GM19328 (cell line): Measurements from ENCODE around the gene ANKH.
A peak's percentile ranks its signal among the peaks of the same experiment; 100 is the strongest.
"Not testable (repeated sequence)": the region's sequence is repeated elsewhere in the genome, so short reads cannot be mapped to it uniquely, and the experiment has no call there.

Experiments used
- ATAC-seq: cut with Tn5 transposase; IDR thresholded peaks from one replicate; pipeline ENCODE4 v1.9.1; 2021; ENCODE audit warnings: mild to moderate bottlenecking, moderate library complexity; ENCODE audit not compliant: unreplicated experiment

Gene ANKH

DNA sequence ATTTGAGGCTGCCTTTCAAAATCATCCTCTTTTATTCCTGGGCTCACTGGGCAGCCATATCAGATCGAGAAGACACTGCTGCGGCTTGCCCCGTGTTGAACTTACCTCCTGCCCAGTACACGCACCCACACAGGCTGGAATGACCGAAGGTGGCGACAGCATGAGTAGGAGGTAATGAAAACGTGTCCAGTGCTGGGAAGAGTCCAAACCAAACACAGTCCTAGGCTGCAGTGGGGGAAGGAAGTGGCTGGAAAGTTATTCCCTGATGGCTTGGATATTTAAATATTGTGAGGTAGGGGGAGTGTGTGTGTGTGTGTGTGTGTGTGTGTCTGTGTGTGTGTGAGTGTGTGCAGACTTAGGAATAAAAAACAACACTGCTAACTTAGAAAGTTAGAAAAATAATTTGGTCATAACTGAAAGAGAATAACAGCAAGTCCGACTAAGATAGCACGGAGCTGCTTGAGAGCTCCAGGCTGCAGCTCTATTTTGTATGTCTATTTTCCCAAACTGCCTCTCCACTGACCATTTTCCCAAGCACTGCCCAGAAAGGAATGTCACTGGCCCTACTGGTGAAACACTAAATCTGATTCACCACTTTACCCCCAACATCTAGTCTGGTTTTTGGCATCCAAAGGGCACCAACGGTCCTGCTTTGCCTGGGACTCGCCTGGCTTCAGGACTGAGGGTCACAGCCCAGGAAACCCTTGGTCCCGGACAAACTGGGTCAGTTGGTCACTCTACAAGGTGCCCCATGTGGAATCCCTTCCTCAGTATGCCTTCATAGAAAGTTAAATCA, 41.2 kb downstream of the ANKH start:
- no peak for ATAC-seq

- no peak for ATAC-seq
Measured at GRCh38 chr5:14829396-14829795, 42.2 kb downstream of the ANKH start.

DNA sequence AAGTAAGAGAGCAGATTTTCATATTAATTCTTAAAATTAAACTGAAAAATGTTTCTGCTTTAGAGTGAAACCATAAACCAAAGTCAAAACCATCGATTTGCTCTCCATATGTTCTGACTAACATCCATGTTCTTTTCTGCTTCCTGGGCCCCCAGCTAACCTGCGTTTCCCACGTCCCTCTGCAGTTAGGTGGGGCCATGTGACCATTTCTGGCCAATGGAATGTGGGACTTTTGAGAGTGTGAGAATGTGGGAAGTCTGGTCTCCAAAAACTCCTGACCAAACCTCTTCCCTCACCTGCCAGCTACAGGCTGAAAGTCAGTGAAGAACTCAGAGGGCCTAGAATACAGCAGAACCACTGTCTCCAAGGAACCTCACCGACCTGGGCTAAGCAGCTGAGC, 44.9 kb downstream of the ANKH start:
- no peak for ATAC-seq

DNA sequence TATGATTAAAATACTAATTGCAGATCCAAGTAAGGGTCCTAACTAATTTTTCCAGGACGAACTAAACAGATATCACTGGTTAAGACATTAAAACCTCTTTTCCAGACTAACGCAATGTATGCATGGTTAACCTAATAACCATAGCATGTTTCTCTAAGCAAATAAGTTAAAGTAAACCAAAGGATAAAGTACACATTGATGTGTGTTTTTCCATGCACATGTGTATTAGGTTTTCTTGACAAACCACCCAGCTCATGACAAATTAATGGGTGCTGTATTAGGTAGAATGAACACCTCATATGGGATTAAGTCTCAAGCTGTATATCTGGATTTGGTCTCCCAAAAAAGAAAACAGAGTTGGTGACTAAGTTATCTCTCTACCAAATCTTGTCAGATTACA, 45.6 kb downstream of the ANKH start:
- no peak for ATAC-seq

GRCh38 chr5:14824499-14824898, 47.1 kb downstream of the ANKH start:
- ATAC-seq = no peak

GRCh38 chr5:14821100-14821845, 50.3 kb downstream of the ANKH start:
- no peak for ATAC-seq

DNA sequence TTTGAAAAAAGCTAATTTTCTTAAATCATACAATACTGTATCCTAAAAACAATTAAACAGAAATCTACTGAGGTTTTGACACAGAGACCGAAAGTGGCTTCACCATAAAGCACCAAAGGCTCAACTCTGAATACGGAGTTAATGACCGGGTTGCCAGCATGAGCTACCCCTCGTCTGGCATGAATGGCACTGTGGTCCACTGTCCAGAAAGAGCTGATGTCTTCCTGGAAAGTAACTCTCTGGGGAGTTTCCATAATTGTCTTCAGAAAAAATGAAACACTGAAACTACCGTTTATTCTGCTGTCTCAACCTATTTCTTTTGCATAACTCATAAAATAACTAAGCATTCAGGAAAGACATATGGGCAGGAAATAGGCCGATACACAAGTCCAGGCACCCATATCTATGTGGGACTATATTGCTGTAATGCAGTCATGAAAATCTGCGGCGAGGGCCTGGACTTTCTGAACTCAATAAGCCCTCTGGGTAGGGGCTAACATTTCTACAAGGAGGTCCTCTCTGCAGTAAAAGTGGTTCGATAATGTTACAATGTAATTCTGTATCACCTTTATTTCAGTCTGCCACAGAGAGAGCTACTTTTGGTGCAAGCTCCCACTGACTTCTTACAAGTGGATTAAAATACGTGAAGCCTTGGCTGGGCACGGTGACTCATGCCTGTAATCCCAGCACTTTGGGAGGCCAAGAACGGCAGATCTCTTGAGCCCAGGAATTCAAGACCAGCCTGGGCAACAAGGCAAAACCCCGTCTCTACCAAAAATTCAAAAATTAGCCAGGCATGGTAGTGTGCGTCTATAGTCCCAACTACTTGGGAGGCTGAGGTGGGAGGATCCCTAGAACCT, 52.4 kb downstream of the ANKH start:
- ATAC-seq = no peak

DNA sequence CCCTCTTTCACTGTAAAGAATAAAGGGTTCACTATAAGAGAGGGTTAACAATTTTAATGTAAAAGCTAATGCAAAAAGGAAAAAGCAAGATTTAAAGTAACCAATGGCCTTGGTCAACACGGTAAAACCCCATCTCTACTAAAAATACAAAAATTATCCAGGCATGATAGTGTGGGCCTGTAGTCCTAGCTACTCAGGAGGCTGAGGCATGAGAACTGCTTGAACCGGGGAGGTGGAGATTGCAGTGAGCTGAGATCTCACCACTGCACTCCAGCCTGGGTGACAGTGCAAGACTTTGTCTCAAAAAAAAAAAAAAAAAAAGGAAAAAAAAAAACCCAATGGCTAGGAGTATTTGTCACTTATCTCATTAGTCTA, 53.8 kb downstream of the ANKH start:
- ATAC-seq = not testable (repeated sequence)

DNA sequence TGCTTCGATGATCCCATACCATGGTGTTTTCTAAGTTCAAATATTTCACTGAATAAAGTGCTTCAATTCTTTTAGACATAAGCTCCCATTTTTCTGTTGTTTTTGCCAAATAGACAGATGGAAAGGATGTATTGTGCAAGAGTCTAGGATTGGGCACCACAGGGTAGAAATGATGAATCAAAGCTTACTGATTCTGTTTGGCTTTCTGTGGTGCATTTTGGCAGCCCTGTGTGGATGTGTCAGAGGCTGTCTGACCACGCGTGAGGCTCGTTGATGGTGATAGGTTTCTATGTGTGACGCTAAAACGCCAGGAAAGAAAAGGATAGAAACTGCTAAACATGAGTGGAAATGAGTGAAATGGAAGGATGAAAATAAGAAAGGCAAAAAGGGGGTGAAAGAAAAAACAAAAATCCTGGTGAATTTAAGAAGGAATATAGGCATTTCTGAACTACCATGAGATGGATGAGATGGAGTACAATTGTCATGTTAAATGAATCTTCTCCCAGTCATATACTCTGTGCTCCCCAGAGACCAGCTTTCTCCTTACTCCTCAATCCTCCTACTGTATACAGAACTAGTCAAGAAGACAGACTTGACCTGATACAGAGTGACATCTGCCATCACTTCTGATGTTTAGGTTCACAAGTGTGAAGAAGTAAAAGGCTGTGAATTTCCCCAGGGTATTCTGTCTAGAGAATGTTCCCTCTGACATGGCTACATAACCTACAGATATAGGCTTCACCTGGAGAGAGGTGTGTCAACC, 54.4 kb downstream of the ANKH start:
- no peak for ATAC-seq

GRCh38 chr5:14816374-14816998, 55.1 kb downstream of the ANKH start:
- no peak for ATAC-seq

GRCh38 chr5:14813747-14814146, 57.8 kb downstream of the ANKH start:
- ATAC-seq = no peak

DNA sequence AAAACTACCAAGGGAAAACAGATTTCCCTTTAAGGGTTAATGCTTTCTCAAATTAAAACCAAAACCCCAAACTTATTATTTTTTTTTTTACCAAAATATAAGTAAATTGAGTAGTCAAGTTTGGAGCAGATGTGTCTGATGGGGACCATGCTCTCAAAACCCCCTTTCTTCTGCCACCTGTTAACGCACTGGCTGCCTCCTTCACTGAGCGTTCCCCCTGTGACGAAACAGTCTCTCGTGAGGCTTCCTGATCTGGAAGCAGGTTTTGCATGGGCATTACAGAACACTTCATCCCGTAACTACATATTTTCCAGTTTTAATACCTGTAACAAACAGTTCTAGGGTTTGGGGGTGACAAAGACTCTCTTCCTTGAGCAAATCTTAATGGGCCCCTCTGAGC, 59.4 kb downstream of the ANKH start:
- ATAC-seq = no peak

- ATAC-seq = no peak
Measured at GRCh38 chr5:14810928-14811572, 60.5 kb downstream of the ANKH start.

GRCh38 chr5:14810282-14810681, 61.3 kb downstream of the ANKH start:
- no peak for ATAC-seq

DNA sequence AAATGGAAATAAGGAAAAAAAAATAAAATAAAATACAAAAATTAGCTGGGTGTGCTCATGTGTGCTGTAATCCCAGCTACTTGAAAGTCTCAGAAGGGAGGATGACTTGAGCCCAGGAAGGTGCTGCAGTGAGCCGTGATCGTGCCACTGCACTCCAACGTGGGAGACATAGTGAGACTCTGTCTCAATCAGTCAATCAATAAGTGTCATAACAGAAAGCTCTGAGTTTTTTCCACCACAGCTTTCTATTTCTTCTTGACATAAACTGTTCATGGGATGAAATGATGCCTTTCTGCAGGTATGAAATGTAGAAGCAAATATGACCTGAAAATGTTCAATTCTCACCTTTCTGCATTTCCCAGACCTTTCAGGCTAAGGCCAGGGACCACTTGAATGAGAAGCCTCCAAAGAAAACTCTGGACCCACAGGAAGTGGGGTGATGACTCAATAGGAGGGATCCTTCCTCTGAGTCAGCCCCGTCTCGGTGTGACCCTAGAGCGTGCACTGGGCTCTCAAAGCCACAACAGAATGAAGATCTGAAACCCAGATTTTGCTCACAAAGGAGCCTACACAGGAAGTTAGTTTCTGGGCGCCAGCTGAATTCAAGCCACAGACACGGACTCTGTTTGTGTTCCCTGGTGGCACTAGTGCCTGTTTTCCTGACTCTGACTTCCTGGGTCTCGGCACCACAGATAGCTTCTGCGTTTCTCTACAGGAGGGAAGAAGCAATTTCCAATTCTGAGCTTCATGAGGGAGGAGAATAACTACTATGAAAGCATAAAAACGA, 62.0 kb downstream of the ANKH start:
- peak; percentile 96 for ATAC-seq

DNA sequence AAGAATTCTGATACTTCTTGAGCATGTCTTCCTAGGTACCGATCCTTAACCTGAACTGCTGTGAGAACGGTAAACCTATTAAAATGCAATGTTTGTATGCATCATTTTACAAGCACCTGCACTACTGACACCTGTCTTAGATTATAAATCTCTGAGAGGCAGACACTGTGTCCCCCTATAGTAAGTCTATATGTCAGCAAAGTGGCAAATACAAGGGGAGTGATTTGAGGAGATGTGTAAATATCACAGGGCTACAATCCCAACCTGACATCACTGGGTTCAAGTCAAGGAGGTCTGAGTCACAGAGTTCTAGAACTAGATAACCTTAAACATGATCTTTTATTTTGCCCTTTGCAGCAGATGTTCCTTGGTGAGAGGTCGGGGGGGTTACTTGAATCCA, 64.1 kb downstream of the ANKH start:
- no peak for ATAC-seq

DNA sequence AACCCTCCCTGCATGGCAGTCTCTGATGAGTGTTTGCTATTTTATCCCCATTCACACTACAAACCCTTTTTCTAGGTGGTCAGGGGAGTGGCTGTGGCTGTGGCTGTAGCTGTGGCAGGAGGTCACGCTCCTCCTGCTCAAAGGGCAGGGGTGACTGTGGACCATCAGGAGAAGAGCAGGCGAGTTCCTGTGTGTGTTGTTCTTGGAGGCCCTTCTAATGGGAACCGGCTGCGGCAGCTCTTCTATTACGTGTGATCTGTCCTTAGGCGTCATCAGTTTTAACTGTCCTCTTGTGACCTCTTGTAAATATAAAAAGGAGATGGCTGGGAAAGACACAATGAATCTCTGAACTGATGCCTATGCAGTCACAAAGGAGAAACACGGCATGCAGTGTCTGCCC, 65.1 kb downstream of the ANKH start:
- ATAC-seq = no peak

GRCh38 chr5:14802541-14802940, 69.0 kb downstream of the ANKH start:
- no peak for ATAC-seq

GRCh38 chr5:14801792-14802191, 69.8 kb downstream of the ANKH start:
- ATAC-seq = no peak
